Stimulated activated CD4-positive, alpha-beta T cell treated with anti-CD3 and anti-CD28 coated beads, Interleukin-2, amount 100 ng/mL, for 24 hours (primary cell): ENCODE measurements around the gene VIPR2.

Source experiments
- DNase-seq, 2 donors: peaks; one replicate each; pipeline ENCODE4 v3.0.0-alpha.2; 2020

The VIPR2 gene

GRCh38 chr7:159157714-159158113, 13.0 kb upstream of the VIPR2 start:
- no peak for DNase-seq

DNA sequence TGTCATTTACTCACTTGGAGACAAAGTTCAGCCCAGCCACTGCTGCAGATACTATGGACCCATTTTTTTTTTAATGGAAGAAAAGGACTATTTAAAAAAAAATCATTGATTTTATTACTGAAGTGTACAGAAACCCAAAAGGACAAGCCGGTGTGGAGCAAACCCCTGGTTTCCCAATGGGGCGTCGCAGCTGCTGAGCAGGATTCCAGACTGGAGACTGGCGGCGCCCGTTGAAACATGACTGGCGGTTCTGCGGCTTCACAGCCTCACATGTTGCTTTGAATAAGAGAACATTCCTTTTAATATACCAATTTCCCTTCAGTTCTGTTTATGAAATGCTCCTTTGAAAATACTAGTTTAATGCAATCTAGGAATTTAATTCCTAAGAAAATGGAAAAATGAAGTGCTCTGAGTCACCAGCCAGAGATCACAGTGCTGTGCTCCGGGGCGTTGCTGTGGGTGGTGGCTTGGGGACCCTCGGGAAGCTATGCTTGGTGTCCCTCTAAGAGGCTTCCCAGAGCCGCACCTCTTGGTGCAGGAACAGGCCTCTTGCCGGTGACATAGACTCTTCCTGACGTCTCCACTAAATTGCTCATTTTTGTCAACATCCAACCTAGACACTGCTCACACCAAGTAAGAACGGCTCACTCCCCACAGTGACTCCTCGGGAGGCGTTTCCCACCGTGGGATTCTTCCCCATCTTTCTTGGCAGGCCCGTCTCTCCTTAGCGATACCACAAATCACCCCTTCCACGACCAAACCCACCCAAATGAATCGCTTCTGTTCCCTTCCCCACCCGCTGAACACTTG, 12.0 kb upstream of the VIPR2 start:
- no peak for DNase-seq

GRCh38 chr7:159155410-159155809, 10.7 kb upstream of the VIPR2 start:
- DNase-seq = no peak

DNA sequence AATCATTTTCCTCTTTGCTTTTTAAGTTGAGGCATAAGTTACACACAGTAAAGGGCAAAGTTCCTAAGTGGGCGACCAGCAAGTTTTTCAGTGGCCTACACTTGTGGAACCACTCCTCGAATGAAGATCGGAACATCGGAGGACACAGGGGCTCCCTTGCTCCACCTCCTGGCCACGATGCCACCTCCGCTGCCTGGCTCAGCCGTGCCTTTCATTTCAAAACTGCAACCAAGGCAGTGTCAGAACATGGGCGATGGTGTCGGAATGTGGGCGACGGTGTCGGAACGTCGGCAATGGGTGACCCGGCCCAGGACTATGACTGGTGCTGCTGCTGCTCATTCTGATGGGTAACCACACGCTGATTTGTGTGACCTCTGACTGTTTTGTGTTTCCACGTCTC, 9.6 kb upstream of the VIPR2 start:
- DNase-seq = no peak

GRCh38 chr7:159153511-159153910, 8.8 kb upstream of the VIPR2 start:
- no peak for DNase-seq

DNA sequence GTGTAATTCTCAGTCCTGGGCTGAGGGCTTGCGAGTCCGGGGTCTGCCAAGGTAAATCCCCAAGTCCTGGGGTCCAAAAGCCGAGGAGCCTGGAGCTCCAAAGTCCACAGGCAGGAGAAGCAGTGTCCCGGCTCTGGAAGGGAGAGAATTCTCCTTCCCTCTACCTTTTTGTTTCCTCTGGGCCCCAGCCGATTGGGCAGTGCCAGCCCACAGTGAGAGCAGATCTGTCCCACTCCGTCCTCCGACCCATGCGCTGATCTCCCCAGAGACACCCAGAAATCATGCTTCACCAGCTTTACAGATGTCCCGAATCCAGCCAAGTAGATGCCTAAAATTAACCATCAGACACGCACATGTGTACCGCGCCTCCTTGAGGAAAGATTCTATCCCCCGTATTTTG, 8.1 kb upstream of the VIPR2 start:
- DNase-seq = no peak

DNA sequence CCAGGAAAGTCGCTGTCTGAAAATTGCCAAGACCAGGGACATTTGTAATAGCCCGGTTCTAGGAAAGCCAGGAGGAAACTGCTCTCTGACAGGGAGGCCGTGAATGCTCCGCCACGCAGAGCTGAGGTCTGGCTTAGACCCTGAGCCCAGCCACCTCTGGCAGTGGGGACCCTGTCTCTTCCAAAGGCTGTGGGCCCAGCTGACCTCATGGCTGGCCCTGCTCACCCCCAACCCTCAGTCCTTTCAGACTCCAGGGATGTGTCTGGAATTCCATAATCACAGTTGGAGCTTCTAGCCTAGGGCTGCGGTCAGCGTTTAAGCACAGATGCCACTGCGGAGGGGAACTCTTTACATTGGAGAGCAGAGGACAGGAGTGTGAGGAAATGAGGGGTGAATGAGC, 6.6 kb upstream of the VIPR2 start:
- no peak for DNase-seq

DNA sequence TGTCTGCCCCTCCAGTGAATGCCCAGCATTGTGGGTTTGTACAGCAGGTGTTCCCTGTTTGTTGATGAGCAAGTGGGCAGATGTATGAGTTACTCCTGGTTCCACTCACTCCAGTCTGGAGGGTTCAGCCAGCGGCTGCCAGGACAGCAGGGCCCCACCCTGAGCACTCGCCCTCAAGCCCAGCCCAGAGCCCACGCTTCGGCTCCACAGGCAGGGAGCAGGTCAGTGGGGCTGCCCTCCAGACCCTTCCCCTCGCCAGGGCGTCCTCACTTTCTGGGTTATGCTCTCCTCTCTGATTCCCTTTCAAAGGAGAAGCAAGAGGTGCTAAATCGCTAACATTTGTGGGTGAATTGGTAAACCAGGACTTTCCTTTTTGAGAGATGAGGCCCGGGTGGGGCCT, 4.8 kb upstream of the VIPR2 start:
- no peak for DNase-seq

- DNase-seq = no peak
Measured at GRCh38 chr7:159148430-159149395, 4.0 kb upstream of the VIPR2 start.

DNA sequence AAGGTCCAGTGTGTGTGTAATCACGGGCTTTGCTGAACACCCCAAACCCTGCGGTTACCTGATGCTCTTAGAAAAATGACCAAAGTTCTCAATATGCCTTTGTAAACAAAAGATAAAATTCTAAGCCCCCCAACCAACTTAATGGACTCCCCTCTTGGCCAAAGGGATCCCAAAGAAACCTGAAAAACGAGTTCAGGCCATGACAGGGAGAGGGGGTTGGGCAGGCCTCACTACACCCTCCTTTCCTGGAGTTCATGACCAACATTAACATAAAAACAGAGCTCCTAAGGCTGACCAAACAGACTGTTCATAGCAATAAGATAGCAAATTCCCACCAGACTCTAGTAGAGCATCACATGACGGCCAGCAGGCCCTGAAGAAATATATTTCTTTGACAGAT, 3.0 kb upstream of the VIPR2 start:
- no peak for DNase-seq

- DNase-seq = no peak
Measured at GRCh38 chr7:159147246-159147645, 2.6 kb upstream of the VIPR2 start.

DNA sequence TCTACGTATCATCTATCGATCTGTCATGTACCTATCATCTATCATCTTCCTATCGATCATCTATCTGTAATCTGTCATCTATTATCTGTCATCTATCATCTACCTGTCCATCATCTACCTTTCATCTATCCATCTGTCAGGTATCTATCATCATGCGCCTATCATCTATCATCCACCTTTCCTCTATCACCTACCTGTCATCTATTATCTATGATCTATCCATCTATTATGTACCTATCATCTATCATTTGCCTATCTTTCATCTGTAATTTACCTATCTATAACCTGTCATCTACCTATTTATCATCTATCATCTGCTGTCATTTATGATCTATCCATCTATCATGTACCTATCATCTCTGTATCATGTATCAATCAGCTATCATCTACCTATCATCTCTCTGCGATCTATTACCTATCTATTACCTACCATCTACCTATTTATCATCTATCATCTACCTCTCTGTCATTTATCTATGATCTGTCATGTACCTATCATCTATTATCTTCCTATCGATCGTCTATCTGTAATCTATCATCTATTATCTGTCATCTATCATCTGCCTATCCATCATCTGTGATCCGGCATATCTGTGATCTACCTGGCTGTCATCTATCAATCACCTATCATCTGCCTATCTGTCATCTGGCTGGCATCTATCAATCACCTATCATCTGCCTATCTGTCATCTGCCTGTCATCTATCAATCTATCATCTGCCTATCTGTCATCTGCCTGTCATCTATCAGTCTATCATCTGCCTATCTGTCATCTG, 1.6 kb upstream of the VIPR2 start:
- no peak for DNase-seq

GRCh38 chr7:159145490-159145855, 806 bp upstream of the VIPR2 start:
- DNase-seq = no peak

GRCh38 chr7:159143780-159144757, 598 bp downstream of the VIPR2 start:
- peak in 1 of 2 donors; percentile 51 for DNase-seq

DNA sequence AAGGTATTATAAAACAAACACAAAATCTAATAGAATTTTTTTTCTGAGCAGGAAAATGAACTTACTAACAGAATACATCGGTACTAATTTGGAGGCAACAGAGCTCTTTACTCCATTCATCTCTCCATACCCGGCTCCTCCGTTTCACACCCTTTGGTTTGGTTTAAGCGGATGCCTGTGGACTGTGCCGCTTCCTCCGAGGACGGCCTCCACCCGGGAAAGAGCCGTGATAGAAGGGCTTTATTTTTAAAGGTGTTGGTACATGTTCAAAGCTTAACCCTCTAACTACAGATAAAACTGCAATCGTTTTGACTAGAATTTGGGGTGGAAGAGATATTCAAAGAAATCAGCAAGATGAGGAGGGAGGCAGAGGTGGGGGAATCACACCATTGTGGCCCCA, 1.9 kb downstream of the VIPR2 start:
- DNase-seq = no peak

DNA sequence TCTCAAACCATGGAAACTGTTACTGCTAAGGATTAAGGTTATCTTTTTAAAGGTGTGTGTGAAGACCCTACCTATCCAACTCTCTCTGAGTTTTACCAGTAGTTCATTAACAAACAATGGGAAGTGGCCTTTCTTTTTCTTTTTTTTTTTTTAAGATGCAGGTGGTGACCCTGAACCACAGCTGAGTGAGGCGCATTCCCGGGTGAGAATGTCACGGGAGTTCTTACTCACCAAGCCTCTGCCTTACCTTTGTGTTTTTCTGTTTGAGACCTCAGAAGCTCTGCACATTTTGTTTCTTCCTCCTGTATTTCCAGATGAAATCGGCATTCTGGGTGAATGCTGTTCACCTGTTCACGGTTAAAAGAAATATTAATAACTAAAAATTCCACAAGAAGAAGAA, 2.5 kb downstream of the VIPR2 start:
- DNase-seq = no peak

DNA sequence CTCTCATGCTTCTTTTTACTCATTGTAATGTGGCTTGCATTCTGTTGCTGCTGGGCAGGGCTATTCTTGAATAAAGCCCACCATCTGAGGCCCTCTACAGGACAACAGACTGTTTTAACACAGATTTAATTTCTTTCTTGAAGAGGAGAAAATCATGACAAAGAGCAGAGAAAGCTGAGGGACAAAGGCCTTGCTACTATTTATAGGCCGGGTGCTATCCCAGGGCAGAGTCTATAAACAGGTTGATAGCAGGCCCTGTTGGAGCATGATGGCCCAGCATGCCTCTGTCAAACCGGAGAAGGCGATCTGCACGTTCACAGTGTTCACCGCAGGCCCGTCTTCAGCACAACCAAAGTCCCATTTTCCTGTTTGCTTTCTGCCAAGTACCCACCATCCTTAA, 3.0 kb downstream of the VIPR2 start:
- no peak for DNase-seq

DNA sequence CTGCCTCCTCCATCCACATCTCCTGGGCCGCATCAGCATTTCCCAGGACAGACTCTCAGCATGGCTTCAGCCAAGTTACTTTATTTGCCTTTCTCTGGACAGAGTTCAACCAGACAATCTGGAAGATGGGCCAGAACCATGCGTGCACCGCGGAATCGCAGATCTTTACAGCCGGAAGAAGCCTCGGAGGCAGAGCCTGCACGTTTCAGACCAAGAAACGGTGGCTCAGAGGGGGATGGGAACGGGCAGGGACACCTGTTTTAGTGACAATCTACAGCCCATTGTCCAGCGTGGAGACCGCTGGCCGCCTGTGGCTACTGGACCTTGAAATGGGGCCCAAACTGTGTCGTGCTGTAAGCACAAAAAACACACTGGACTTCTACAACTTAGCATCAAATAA, 3.5 kb downstream of the VIPR2 start:
- DNase-seq = no peak

DNA sequence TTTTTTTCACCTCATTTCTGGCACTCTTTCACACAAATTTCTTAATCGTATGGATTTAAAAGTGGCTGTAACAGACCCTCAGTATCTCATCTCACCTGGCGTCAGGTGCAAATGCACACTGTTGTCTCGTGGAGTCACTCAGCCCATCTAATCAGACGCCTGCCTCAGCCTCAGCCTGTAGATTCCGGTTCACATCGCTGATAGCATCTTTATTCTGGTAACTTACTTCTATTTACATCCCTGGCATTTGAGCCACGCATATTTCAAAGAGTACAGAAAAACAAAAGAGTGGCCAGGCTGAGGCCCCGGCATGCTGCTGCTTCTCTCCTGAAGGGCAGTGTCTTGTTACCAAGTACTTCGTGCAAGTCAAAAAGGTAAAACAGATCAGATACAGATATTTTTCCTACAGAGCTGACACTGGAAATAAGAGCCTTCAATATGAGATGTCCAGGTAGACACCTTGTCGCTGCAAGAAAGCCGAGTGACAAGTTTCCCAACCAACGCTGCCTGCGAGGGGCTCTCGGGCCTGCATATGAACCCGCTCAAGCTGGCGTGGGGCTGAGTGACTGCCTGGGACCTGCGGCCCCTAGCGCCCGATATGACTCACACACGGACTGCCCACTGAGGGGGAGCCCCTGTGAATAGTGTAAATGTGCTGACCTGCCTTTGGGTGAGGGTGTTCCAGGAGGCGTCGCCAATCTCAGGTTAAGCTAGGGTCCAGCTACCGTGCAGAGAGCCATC, 4.3 kb downstream of the VIPR2 start:
- DNase-seq = no peak

DNA sequence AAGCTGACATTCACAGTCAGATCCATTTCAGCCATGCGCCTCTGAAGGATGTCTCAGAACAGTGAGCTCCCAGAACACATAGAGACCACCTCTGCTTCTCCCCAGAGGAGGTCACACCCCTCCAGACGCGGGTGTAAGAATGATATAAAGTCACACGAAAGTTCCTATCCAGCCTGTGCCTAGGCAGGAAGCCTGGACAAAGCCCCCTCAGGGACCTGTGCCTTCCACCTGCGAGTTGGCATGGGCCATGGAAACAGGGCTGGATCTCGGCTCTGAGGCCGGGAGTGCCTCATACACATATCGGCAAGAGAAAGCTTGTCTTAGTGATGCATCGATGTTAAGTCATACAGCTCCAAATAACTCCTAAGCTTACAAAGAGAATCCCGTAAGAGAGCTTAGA, 5.0 kb downstream of the VIPR2 start:
- DNase-seq = no peak

DNA sequence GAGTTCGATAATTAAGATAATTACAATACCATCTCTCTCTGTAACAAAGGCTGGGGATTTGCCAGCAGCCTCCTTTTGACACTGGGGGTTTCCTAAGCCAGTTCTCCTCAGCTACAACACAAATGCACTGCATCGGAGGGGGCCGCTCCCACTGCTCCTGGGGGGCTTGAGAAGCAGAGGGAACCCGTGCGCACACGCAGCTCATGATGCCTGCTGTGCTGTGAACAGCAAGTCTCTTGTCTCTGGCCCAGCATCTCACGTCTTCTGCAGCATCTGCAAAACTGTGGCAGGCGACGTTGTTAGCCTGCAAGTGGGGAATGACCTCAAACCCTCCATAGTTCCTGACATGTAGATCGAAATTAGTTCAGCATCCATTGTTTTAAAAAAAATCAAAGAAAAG, 5.5 kb downstream of the VIPR2 start:
- no peak for DNase-seq
